GM12878 (cell line): Measurements from ENCODE around the gene PDE8B. TPM values are rescaled to one million over a fixed set of nuclear protein-coding genes. Genes with fewer than 3 reads are reported as not detected.
A peak's percentile ranks its signal among the peaks of the same experiment; 100 is the strongest.

Source experiments
- ATAC-seq: fragments of 200-7000 bp; cut with Tn5 transposase; 3 replicates; pipeline ENCODE4 v1.9.1; 2020; ENCODE audit warnings: mild to moderate bottlenecking, moderate library complexity
- BruUV-seq: library from RNA; stranded (reverse); fragments of 400-500 nt; replicated peaks from 2 replicates; lab custom pipeline; 2021; lab: Mats Ljungman, UMichigan
- CTCF ChIA-PET: fragments of 300-600 bp; sonication (Branson Sonifier 250); formaldehyde crosslinking; extraction: SDS; loops from one replicate; lab custom pipeline; 2021; ENCODE audit warnings: inconsistent platforms; lab: Yijun Ruan, JAX
- POLR2A ChIA-PET: fragments of 350-600 bp; formaldehyde crosslinking; extraction: SDS; loops from one replicate; lab custom pipeline; 2021; ENCODE audit warnings: inconsistent platforms; lab: Charles Lee
- RAD21 ChIA-PET: fragments of 300-600 bp; sonication (Branson Sonifier 250); formaldehyde crosslinking; loops from one replicate; lab custom pipeline; 2023; ENCODE audit warnings: antibody characterized with exemption; ENCODE audit not compliant: unreplicated experiment; lab: Charles Lee
- SMC1A ChIA-PET: fragments of 300-600 bp; sonication (Branson Sonifier 250); formaldehyde crosslinking; loops from one replicate; lab custom pipeline; 2023; ENCODE audit not compliant: unreplicated experiment, uncharacterized antibody; lab: Charles Lee
- DNase-seq: peaks from one replicate; pipeline ENCODE4 v3.0.0-alpha.2; 2011; ENCODE audit warnings: low read depth, low spot score
- FAIRE-seq: peaks from 3 replicates; lab custom pipeline; 2011; peaks lifted over from hg19 to GRCh38; lab: Jason Lieb, UNC
- H2AFZ ChIP-seq: 2 replicates; pipeline ENCODE4 v1.6.0; 2011; ENCODE audit warnings: low read depth, low read length, control low read depth; ENCODE audit not compliant: control insufficient read depth
- H3K27ac ChIP-seq: 2 replicates; pipeline ENCODE4 v1.5.1; 2011; ENCODE audit warnings: control low read depth; ENCODE audit not compliant: control insufficient read depth, insufficient read depth
- H3K27me3 ChIP-seq, 2 experiments: replicated peaks in 1 of 2; 2 replicates each; pipeline versions ENCODE4 v1.6.0 to v1.6.1; 2011; ENCODE audit warnings: low read length in 1 of 2; ENCODE audit not compliant: control insufficient read depth in 2 of 2, insufficient read depth in 2 of 2
- H3K36me3 ChIP-seq, 2 experiments: 2 replicates each; pipeline ENCODE4 v1.5.1; 2011; ENCODE audit warnings: low read length in 1 of 2; ENCODE audit not compliant: control insufficient read depth in 2 of 2, insufficient read depth in 2 of 2
- H3K4me1 ChIP-seq: 2 replicates; pipeline ENCODE4 v1.6.1; 2011; ENCODE audit warnings: mild to moderate bottlenecking, low read length, moderate library complexity, mixed read lengths; ENCODE audit not compliant: control insufficient read depth, insufficient read depth
- H3K4me2 ChIP-seq: 2 replicates; pipeline ENCODE4 v1.6.0; 2011; ENCODE audit warnings: control low read depth; ENCODE audit not compliant: control insufficient read depth, insufficient read depth
- H3K4me3 ChIP-seq: fragments of 200-600 bp; sonication (generic); 2 replicates; pipeline ENCODE4 v1.5.1; 2016
- H3K79me2 ChIP-seq: 2 replicates; pipeline ENCODE4 v1.6.0; 2011; ENCODE audit warnings: low read length; ENCODE audit not compliant: control insufficient read depth, insufficient read depth
- H3K9ac ChIP-seq: 2 replicates; pipeline ENCODE4 v1.8.0; 2011; ENCODE audit warnings: low read length, control low read depth, mixed read lengths; ENCODE audit not compliant: control insufficient read depth, insufficient read depth
- H3K9me3 ChIP-seq: replicated peaks from 3 replicates; pipeline ENCODE4 v1.5.1; 2011; ENCODE audit warnings: mild to moderate bottlenecking, low read length; ENCODE audit not compliant: control insufficient read depth, insufficient read depth
- H4K20me1 ChIP-seq: 2 replicates; pipeline ENCODE4 v1.6.0; 2011; ENCODE audit not compliant: control insufficient read depth, insufficient read depth
- BACH1 ChIP-seq: fragments of 450-650 bp; IDR thresholded peaks from 2 replicates; pipeline ENCODE4 v1.6.1; 2017; ENCODE audit warnings: mild to moderate bottlenecking, borderline replicate concordance
- BCL11A ChIP-seq: IDR thresholded peaks from 2 replicates; pipeline ENCODE4 v1.6.1; 2011; ENCODE audit warnings: low read depth, low read length
- BCLAF1 ChIP-seq: fragments of 450-650 bp; IDR thresholded peaks from 2 replicates; pipeline ENCODE4 v1.6.1; 2017; ENCODE audit warnings: antibody characterized with exemption, mild to moderate bottlenecking, moderate library complexity
- CHD4 ChIP-seq: fragments of 200-600 bp; sonication (generic); IDR thresholded peaks from 2 replicates; pipeline ENCODE4 v1.6.1; 2016; ENCODE audit warnings: mild to moderate bottlenecking
- CREB1 ChIP-seq: IDR thresholded peaks from 2 replicates; pipeline ENCODE4 v1.6.1; 2012; ENCODE audit warnings: low read depth, mild to moderate bottlenecking, inconsistent platforms
- CREM ChIP-seq: IDR thresholded peaks from 2 replicates; pipeline ENCODE4 v1.6.1; 2014; ENCODE audit warnings: antibody characterized with exemption, low read depth
- ELK1 ChIP-seq: IDR thresholded peaks from 2 replicates; pipeline ENCODE4 v1.6.1; 2012; ENCODE audit warnings: low read depth, low read length, improper control_type of control experiment
- FOXK2 ChIP-seq: fragments of 450-650 bp; IDR thresholded peaks from 2 replicates; pipeline ENCODE4 v1.6.1; 2017; ENCODE audit warnings: mild to moderate bottlenecking, moderate library complexity
- JUNB ChIP-seq: IDR thresholded peaks from 2 replicates; pipeline ENCODE4 v1.6.1; 2016; ENCODE audit warnings: antibody characterized with exemption, mild to moderate bottlenecking
- POLR2AphosphoS2 ChIP-seq: IDR thresholded peaks from 2 replicates; pipeline ENCODE4 v1.6.1; 2011; ENCODE audit warnings: low read depth, mild to moderate bottlenecking, low read length, improper control_type of control experiment, moderate library complexity
- STAT1 ChIP-seq: fragments of 450-650 bp; conservative IDR thresholded peaks from 2 replicates; pipeline ENCODE4 v1.6.1; 2014; ENCODE audit warnings: antibody characterized with exemption, mild to moderate bottlenecking
- TCF12 ChIP-seq: IDR thresholded peaks from 2 replicates; pipeline ENCODE4 v1.6.1; 2011; ENCODE audit warnings: low read depth, mild to moderate bottlenecking, low read length
- USF1 ChIP-seq: IDR thresholded peaks from 2 replicates; pipeline ENCODE4 v1.6.1; 2011; ENCODE audit warnings: borderline replicate concordance, low read depth, mild to moderate bottlenecking, moderate library complexity, mixed read lengths, low read length; ENCODE audit not compliant: insufficient read depth; ENCODE audit errors: extremely low read length
- YY1 ChIP-seq: IDR thresholded peaks from 2 replicates; pipeline ENCODE4 v1.6.1; 2011; ENCODE audit warnings: low read depth, mild to moderate bottlenecking, low read length
- ZNF622 ChIP-seq: fragments of 450-650 bp; IDR thresholded peaks from 2 replicates; pipeline ENCODE4 v1.6.1; 2017; ENCODE audit warnings: mild to moderate bottlenecking, inconsistent platforms
- ZZZ3 ChIP-seq: IDR thresholded peaks from 2 replicates; pipeline ENCODE4 v1.6.1; 2011; ENCODE audit warnings: low read depth; ENCODE audit not compliant: control insufficient read depth, insufficient read length
- WGBS: methylation state at CpG from one replicate; pipeline ENCODE4 v1.1.6; 2016; ENCODE audit warnings: low lambda C conversion rate; ENCODE audit not compliant: insufficient replicate concordance, insufficient coverage; ENCODE audit errors: missing lambda C conversion rate; 5-methylcytosine and 5-hydroxymethylcytosine counted together
- in situ Hi-C: fragments of 300-500 bp; cut with MboI; formaldehyde crosslinking; loops from 9 replicates; pipeline ENCODE4 v1.14.3; 2018; ENCODE audit warnings: mixed read lengths
- intact Hi-C: fragments of 100-400 bp; cut with micrococcal nuclease; formaldehyde crosslinking; loops from one replicate; pipeline ENCODE4 v1.14.2; 2022; ENCODE audit not compliant: unreplicated experiment
- polyA plus RNA-seq, 11 experiments: library from polyadenylated mRNA; depleted of rRNA in 4 of 11; unstranded in 6 of 11; stranded (reverse) in 5 of 11; fragments of >200 nt; fragmentation: Nextera tagmentation in 4 of 11; fragmentation: Illumina TruSeq in 1 of 11; extraction: Ambion mirVana in 4 of 11; extraction: Trizol in 1 of 11; gene quantifications; 1 replicate in 1 of 11; 2 replicates in 10 of 11; pipeline versions ENCODE4 v1.2.1 to v1.2.3, GENCODE V29; 2011 to 2016; ENCODE audit warnings: inconsistent platforms in 2 of 11, missing spikeins in 2 of 11, low read depth in 1 of 11
- total RNA-seq, 4 experiments: library from RNA; depleted of rRNA in 3 of 4; stranded (reverse); fragments of >200 nt in 3 of 4; fragmentation: Illumina TruSeq in 1 of 4; extraction: Trizol in 1 of 4; gene quantifications; 2 replicates each; pipeline versions ENCODE4 v1.2.1 to v1.2.3, GENCODE V29; 2013 to 2021

Gene PDE8B
- total and polyA plus RNA-seq, 10 of the 15 experiments (the other 5 are each of a cell fraction or from before 2014, with no cell fraction given) = 0.03 to 0.44 (median 0.20) TPM; not detected in 3

GRCh38 chr5:77418162-77418561 lies 207.7 kb downstream of the PDE8B start (continued):
- TF ChIP-seq ELK1 (no peak), BACH1 (no peak), CREB1 (no peak), FOXK2 (no peak)
- TF ChIP-seq, all 136 proteins: peak for 0

GRCh38 chr5:77418601-77419581 lies 208.4 kb downstream of the PDE8B start:
- ChIA-PET CTCF (interaction anchor here (0.8 to 1.2 kb wide), 2 partner anchors 16 to 273 kb away, joined by 3 read pairs; no protein-coding TSS in a partner anchor), RAD21 (no interaction called here), SMC1A (interaction anchor here (0.6 to 1.9 kb wide), 8 partner anchors 11 to 841 kb away, joined by 3 to 6 read pairs (median 3); no protein-coding TSS in a partner anchor), POLR2A (interaction anchor here (0.6 kb wide), 1 partner anchor 337 kb away, joined by 6 read pairs; no protein-coding TSS in a partner anchor)
- 62% methylated on average over 13 of the region's 13 CpGs for WGBS
- DNase-seq (no peak), ATAC-seq (peak; percentile 34; the same call in 1 of the 3 replicates), FAIRE-seq (no peak)
- Histone ChIP-seq H3K4me2 (no peak overlapping the region), H3K4me1 (no peaks in the 10 kb centered on the region), H3K4me3 (no peak overlapping the region), H2AFZ (no peak overlapping the region), H4K20me1 (no peaks in the 10 kb centered on the region), H3K27me3 (no peaks in the 10 kb centered on the region), H3K9me3 (no peaks in the 10 kb centered on the region), H3K27ac (no peak overlapping the region), H3K36me3 (no peaks in the 10 kb centered on the region), H3K9ac (no peak overlapping the region), H3K79me2 (no peaks in the 10 kb centered on the region)
- intact Hi-C loops (no loop called here), in situ Hi-C loops (no loop called here)
- BruUV-seq = no TSS peak
- TF ChIP-seq POLR2AphosphoS2 (no peak), CHD4 (no peak), YY1 (no peak), BCLAF1 (no peak), CREM (no peak), ZZZ3 (no peak), BCL11A (no peak), JUNB (no peak), USF1 (no peak), ZNF622 (no peak), STAT1 (no peak), TCF12 (no peak)
